HG03066 (cell line): ENCODE results near the gene UGGT1.
"Not testable (repeated sequence)": the region's sequence is repeated elsewhere in the genome, so short reads cannot be mapped to it uniquely, and the experiment has no call there.

Experiments
- ATAC-seq: cut with Tn5 transposase; IDR thresholded peaks from one replicate; pipeline ENCODE4 v1.9.1; 2021; ENCODE audit warnings: low read depth; ENCODE audit not compliant: unreplicated experiment

The UGGT1 gene

GRCh38 chr2:128172191-128172590, 81.2 kb downstream of the UGGT1 start:
- ATAC-seq = no peak

GRCh38 chr2:128174067-128174466, 83.1 kb downstream of the UGGT1 start:
- ATAC-seq = not testable (repeated sequence)

GRCh38 chr2:128177315-128177714, 86.3 kb downstream of the UGGT1 start:
- ATAC-seq = no peak

GRCh38 chr2:128178149-128178649, 87.2 kb downstream of the UGGT1 start:
- no peak for ATAC-seq

- no peak for ATAC-seq
Observed at GRCh38 chr2:128178650-128179460, 87.9 kb downstream of the UGGT1 start.

- no peak for ATAC-seq
Observed at GRCh38 chr2:128179461-128179755, 88.4 kb downstream of the UGGT1 start.

GRCh38 chr2:128180031-128180430, 89.0 kb downstream of the UGGT1 start:
- ATAC-seq = no peak

- no peak for ATAC-seq
Observed at GRCh38 chr2:128185576-128185975, 94.6 kb downstream of the UGGT1 start.

GRCh38 chr2:128187032-128187654, 96.1 kb downstream of the UGGT1 start:
- ATAC-seq = no peak

GRCh38 chr2:128195435-128195984, 104.5 kb downstream of the UGGT1 start:
- no peak for ATAC-seq

- ATAC-seq = no peak
Observed at GRCh38 chr2:128196026-128196425, 105.0 kb downstream of the UGGT1 start.

GRCh38 chr2:128196471-128196931, 105.5 kb downstream of the UGGT1 start:
- no peak for ATAC-seq

- no peak for ATAC-seq
Observed at GRCh38 chr2:128197059-128197458, 106.1 kb downstream of the UGGT1 start.

- ATAC-seq = no peak
Observed at GRCh38 chr2:128198656-128199055, 107.7 kb downstream of the UGGT1 start.

GRCh38 chr2:128199141-128199540, 108.1 kb downstream of the UGGT1 start:
- no peak for ATAC-seq

GRCh38 chr2:128202791-128203190, 111.8 kb downstream of the UGGT1 start:
- no peak for ATAC-seq

GRCh38 chr2:128206245-128206644, 115.2 kb downstream of the UGGT1 start:
- ATAC-seq = no peak

GRCh38 chr2:128208023-128208422, 117.0 kb downstream of the UGGT1 start:
- ATAC-seq = no peak

- not testable (repeated sequence) for ATAC-seq
Observed at GRCh38 chr2:128208631-128209324, 117.8 kb downstream of the UGGT1 start.

GRCh38 chr2:128214251-128214650, 123.3 kb downstream of the UGGT1 start:
- ATAC-seq = no peak

GRCh38 chr2:128214866-128215460, 124.0 kb downstream of the UGGT1 start:
- no peak for ATAC-seq
